ENCODE measurements around the gene NFE2L3. TPM values are rescaled to one million over a fixed set of nuclear protein-coding genes. Genes with fewer than 3 reads are reported as not detected.
"Not testable (repeated sequence)": the region's sequence is repeated elsewhere in the genome, so short reads cannot be mapped to it uniquely, and the experiment has no call there.

Gene NFE2L3
- total and polyA plus RNA-seq, 4 donors, result 4.0 to 12.5 (median 8.7) TPM

DNA sequence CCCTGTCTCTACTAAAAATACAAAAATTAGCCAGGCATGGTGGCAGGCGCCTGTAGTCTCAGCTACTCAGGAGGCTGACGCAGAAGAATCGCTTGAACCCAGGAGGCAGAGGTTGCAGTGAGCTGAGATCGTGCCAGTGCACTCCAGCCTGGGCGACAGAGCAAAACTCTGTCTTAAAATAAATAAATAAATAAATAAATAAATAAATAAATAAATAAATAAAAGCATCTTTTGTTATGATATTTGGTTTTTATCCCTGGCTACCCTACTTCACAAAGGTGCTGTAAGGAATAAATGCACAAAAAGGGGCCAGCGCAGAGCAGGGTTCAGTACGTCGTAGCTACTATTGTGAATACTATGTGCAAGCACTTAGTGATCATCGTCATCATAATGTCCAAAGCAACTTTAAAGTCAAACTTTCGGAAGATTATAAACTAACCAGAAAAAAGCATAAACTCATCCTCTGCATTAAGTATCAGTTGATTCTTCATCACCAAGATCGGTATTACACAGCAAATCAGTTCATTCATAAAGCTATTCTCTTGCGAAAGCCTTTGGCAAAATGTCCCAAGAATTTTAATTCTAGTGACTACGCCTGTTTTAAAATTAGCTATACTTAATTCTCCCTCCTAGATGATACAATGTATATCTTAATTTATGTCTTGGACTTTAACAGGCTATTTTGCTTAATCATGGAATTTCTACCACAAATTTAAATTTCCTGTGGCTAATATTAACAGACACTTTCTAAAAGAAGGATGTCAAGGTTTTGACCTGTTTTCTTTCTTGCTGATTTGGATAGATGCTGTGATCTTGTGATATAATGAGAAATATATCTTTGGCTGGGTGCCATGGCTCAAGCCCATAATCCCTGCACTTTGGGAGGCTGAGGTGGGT, 7.6 kb upstream of the NFE2L3 start:
- Histone ChIP-seq H3K4me1 (ENCODE audit: control insufficient read depth, insufficient read depth, low read length) (no peaks in the 10 kb centered on the region), H3K36me3 (ENCODE audit: control insufficient read depth, insufficient read depth, low read length) (no peaks in the 10 kb centered on the region), H3K4me3 (ENCODE audit: low read depth, low read length) (no peak overlapping the region), H3K9me3 (ENCODE audit: control insufficient read depth, insufficient read depth, low read length) (no peaks in the 10 kb centered on the region), H3K27ac (ENCODE audit: low read depth, low read length) (no peak overlapping the region), H3K27me3 (ENCODE audit: control insufficient read depth, insufficient read depth, low read length) (no peaks in the 10 kb centered on the region)
- no peak for DNase-seq (ENCODE audit: low read depth in 4 of 6, low spot score in 6 of 6)
- 88% methylated on average over 8 of the region's 13 CpGs for WGBS (ENCODE audit: insufficient coverage)

- Histone ChIP-seq H3K4me3 (ENCODE audit: low read depth, low read length) (no peak overlapping the region), H3K36me3 (ENCODE audit: control insufficient read depth, insufficient read depth, low read length) (no peaks in the 10 kb centered on the region), H3K27ac (ENCODE audit: low read depth, low read length) (no peak overlapping the region), H3K9me3 (ENCODE audit: control insufficient read depth, insufficient read depth, low read length) (no peaks in the 10 kb centered on the region), H3K4me1 (ENCODE audit: control insufficient read depth, insufficient read depth, low read length) (no peaks in the 10 kb centered on the region), H3K27me3 (ENCODE audit: control insufficient read depth, insufficient read depth, low read length) (no peaks in the 10 kb centered on the region)
- DNase-seq (ENCODE audit: low read depth in 4 of 6, low spot score in 6 of 6), result no peak
- WGBS (ENCODE audit: insufficient coverage), result no CpG with 5 or more reads among the region's 4 CpGs
Measured at GRCh38 chr7:26145238-26145637, 6.8 kb upstream of the NFE2L3 start.

- Histone ChIP-seq H3K27ac (ENCODE audit: low read depth, low read length) (no peak overlapping the region), H3K4me3 (ENCODE audit: low read depth, low read length) (no peak overlapping the region), H3K9me3 (ENCODE audit: control insufficient read depth, insufficient read depth, low read length) (no peaks in the 10 kb centered on the region), H3K27me3 (ENCODE audit: control insufficient read depth, insufficient read depth, low read length) (peaks cover 14% of the 10 kb centered on the region), H3K4me1 (ENCODE audit: control insufficient read depth, insufficient read depth, low read length) (peaks cover 7% of the 10 kb centered on the region), H3K36me3 (ENCODE audit: control insufficient read depth, insufficient read depth, low read length) (no peaks in the 10 kb centered on the region)
- 100% methylated on average over 1 of the region's 1 CpG for WGBS (ENCODE audit: insufficient coverage)
- no peak for DNase-seq (ENCODE audit: low read depth in 4 of 6, low spot score in 6 of 6)
Measured at GRCh38 chr7:26147030-26147429, 5.0 kb upstream of the NFE2L3 start.

- not testable (repeated sequence) for H3K27ac ChIP-seq (ENCODE audit: low read depth, low read length); H3K4me3 ChIP-seq (ENCODE audit: low read depth, low read length); H3K36me3 ChIP-seq (ENCODE audit: control insufficient read depth, insufficient read depth, low read length); H3K9me3 ChIP-seq (ENCODE audit: control insufficient read depth, insufficient read depth, low read length); DNase-seq (ENCODE audit: low read depth in 4 of 6, low spot score in 6 of 6)
- H3K4me1 ChIP-seq (ENCODE audit: control insufficient read depth, insufficient read depth, low read length), result peaks cover 12% of the 10 kb centered on the region
- H3K27me3 ChIP-seq (ENCODE audit: control insufficient read depth, insufficient read depth, low read length), result peaks cover 14% of the 10 kb centered on the region
- whole genome bisulfite sequencing (ENCODE audit: insufficient coverage), result 97% methylated on average over 24 of the region's 43 CpGs
Measured at GRCh38 chr7:26147646-26148306, 4.2 kb upstream of the NFE2L3 start.

DNA sequence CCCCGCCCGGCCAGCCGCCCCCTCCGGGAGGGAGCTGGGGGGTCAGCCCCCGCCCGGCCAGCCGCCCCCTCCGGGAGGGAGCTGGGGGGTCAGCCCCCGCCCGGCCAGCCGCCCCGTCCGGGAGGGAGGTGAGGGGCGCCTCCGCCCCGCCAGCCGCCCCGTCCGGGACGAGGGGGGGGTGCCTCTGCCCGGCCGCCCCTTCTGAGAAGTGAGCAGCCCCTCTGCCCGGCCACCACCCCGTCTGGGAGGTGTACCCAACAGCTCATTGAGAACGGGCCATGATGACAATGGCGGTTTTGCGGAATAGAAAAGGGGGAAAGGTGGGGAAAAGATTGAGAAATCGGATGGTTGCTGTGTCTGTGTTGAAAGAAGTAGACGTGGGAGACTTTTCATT, 3.7 kb upstream of the NFE2L3 start:
- not testable (repeated sequence) for H3K9me3 ChIP-seq (ENCODE audit: control insufficient read depth, insufficient read depth, low read length); DNase-seq (ENCODE audit: low read depth in 4 of 6, low spot score in 6 of 6); H3K27ac ChIP-seq (ENCODE audit: low read depth, low read length); H3K36me3 ChIP-seq (ENCODE audit: control insufficient read depth, insufficient read depth, low read length); H3K4me3 ChIP-seq (ENCODE audit: low read depth, low read length)
- H3K27me3 ChIP-seq (ENCODE audit: control insufficient read depth, insufficient read depth, low read length), result peaks cover 19% of the 10 kb centered on the region
- H3K4me1 ChIP-seq (ENCODE audit: control insufficient read depth, insufficient read depth, low read length), result peaks cover 17% of the 10 kb centered on the region
- 92% methylated on average over 8 of the region's 29 CpGs for WGBS (ENCODE audit: insufficient coverage)

GRCh38 chr7:26149391-26149977, 2.5 kb upstream of the NFE2L3 start:
- H3K27me3 ChIP-seq (ENCODE audit: control insufficient read depth, insufficient read depth, low read length), result peaks cover 31% of the 10 kb centered on the region
- no peaks in the 10 kb centered on the region for H3K9me3 ChIP-seq (ENCODE audit: control insufficient read depth, insufficient read depth, low read length)
- no peaks in the 10 kb centered on the region for H3K36me3 ChIP-seq (ENCODE audit: control insufficient read depth, insufficient read depth, low read length)
- H3K4me1 ChIP-seq (ENCODE audit: control insufficient read depth, insufficient read depth, low read length), result peaks cover 19% of the 10 kb centered on the region
- no peak for DNase-seq (ENCODE audit: low read depth in 4 of 6, low spot score in 6 of 6)
- H3K27ac ChIP-seq (ENCODE audit: low read depth, low read length), result no peak overlapping the region
- WGBS (ENCODE audit: insufficient coverage), result no CpG with 5 or more reads among the region's 1 CpG
- H3K4me3 ChIP-seq (ENCODE audit: low read depth, low read length), result no peak overlapping the region

GRCh38 chr7:26151096-26151495, 902 bp upstream of the NFE2L3 start:
- H3K9me3 ChIP-seq (ENCODE audit: control insufficient read depth, insufficient read depth, low read length), result no peaks in the 10 kb centered on the region
- 75% methylated on average over 4 of the region's 5 CpGs for WGBS (ENCODE audit: insufficient coverage)
- no peaks in the 10 kb centered on the region for H3K36me3 ChIP-seq (ENCODE audit: control insufficient read depth, insufficient read depth, low read length)
- peaks cover 42% of the 10 kb centered on the region for H3K27me3 ChIP-seq (ENCODE audit: control insufficient read depth, insufficient read depth, low read length)
- H3K4me1 ChIP-seq (ENCODE audit: control insufficient read depth, insufficient read depth, low read length), result peaks cover 19% of the 10 kb centered on the region
- no peak overlapping the region for H3K4me3 ChIP-seq (ENCODE audit: low read depth, low read length)
- H3K27ac ChIP-seq (ENCODE audit: low read depth, low read length), result no peak overlapping the region
- DNase-seq (ENCODE audit: low read depth in 4 of 6, low spot score in 6 of 6), result peak in 1 of 6 donors; percentile 56

GRCh38 chr7:26151650-26151952, 397 bp upstream of the NFE2L3 start:
- 78% methylated on average over 8 of the region's 10 CpGs for WGBS (ENCODE audit: insufficient coverage)

GRCh38 chr7:26152782-26153240, 813 bp downstream of the NFE2L3 start:
- not testable (repeated sequence) for H3K27ac ChIP-seq (ENCODE audit: low read depth, low read length); H3K9me3 ChIP-seq (ENCODE audit: control insufficient read depth, insufficient read depth, low read length); H3K36me3 ChIP-seq (ENCODE audit: control insufficient read depth, insufficient read depth, low read length)
- DNase-seq (ENCODE audit: low read depth in 4 of 6, low spot score in 6 of 6), result peak in 1 of 6 donors; percentile 55
- 2% methylated on average over 51 of the region's 54 CpGs for WGBS (ENCODE audit: insufficient coverage)
- H3K4me3 ChIP-seq (ENCODE audit: low read depth, low read length), result peak overlapping the region; percentile 29
- peaks cover 19% of the 10 kb centered on the region for H3K4me1 ChIP-seq (ENCODE audit: control insufficient read depth, insufficient read depth, low read length)
- H3K27me3 ChIP-seq (ENCODE audit: control insufficient read depth, insufficient read depth, low read length), result peaks cover 42% of the 10 kb centered on the region

More at GRCh38 chr7:26151650-26151952, 397 bp upstream of the NFE2L3 start:
- Histone ChIP-seq H3K4me1 (ENCODE audit: control insufficient read depth, insufficient read depth, low read length) (peaks cover 19% of the 10 kb centered on the region), H3K36me3 (ENCODE audit: control insufficient read depth, insufficient read depth, low read length) (no peaks in the 10 kb centered on the region), H3K27me3 (ENCODE audit: control insufficient read depth, insufficient read depth, low read length) (peaks cover 42% of the 10 kb centered on the region), H3K27ac (ENCODE audit: low read depth, low read length) (no peak overlapping the region), H3K9me3 (ENCODE audit: control insufficient read depth, insufficient read depth, low read length) (no peaks in the 10 kb centered on the region), H3K4me3 (ENCODE audit: low read depth, low read length) (no peak overlapping the region)
- no peak for DNase-seq (ENCODE audit: low read depth in 4 of 6, low spot score in 6 of 6)
